ENCODE results near the gene DHH.
A peak's percentile ranks its signal among the peaks of the same experiment; 100 is the strongest.

Gene DHH

DNA sequence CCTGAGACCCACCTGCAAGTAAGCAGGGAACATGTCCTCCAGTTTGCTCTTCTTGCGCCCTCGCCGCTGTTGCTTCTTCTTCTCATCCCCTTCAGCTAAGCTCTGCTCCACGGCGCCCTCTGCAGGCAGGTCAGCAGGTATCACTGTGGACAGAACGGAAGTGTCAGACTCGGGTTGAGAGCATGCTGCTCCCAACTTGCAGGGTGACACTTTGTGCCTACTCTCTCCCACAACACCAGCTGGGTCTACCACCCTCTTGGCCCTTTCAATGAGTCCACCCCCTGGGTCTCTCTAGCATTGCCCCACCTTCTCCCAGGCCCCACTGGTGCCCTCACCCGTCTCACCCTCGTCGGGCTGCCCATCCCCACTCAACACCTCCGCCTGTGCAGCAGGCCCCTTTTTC lies 50.7 kb downstream of the DHH start:
- H3K4me3 ChIP-seq (ENCODE audit: low read depth, low read length), result no peak overlapping the region
- in situ Hi-C loops (cut with HindIII; ENCODE audit: low sequenced_read_pairs), result no loop called here
- TF ChIP-seq, protein P1, sequence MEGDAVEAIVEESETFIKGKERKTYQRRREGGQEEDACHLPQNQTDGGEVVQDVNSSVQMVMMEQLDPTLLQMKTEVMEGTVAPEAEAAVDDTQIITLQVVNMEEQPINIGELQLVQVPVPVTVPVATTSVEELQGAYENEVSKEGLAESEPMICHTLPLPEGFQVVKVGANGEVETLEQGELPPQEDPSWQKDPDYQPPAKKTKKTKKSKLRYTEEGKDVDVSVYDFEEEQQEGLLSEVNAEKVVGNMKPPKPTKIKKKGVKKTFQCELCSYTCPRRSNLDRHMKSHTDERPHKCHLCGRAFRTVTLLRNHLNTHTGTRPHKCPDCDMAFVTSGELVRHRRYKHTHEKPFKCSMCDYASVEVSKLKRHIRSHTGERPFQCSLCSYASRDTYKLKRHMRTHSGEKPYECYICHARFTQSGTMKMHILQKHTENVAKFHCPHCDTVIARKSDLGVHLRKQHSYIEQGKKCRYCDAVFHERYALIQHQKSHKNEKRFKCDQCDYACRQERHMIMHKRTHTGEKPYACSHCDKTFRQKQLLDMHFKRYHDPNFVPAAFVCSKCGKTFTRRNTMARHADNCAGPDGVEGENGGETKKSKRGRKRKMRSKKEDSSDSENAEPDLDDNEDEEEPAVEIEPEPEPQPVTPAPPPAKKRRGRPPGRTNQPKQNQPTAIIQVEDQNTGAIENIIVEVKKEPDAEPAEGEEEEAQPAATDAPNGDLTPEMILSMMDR (IDR thresholded peaks at IDR 0.05; ENCODE audit: low read depth, low read length), result peak; percentile 81
- DNase-seq (ENCODE audit: low read depth, low spot score), result peak; percentile 20

DNA sequence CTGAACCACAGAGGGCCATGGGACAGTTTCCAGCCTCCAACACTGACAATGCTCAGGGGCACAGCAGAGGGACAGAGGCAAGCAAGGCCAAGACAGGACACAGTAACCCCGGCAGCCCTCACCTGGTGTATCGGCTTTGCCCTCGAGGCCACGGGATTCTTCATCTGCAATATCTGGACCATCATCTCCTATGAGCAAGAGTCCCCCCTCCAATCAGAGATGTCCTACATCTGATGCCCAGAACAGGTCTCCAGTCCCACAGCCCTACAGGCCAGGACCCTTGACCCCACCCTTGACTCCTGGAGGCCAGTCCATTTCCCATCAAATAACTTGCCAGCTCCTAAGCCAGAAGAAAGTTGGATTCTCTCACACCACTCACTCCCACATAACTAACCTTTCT lies 51.4 kb downstream of the DHH start:
- no peak overlapping the region for H3K4me3 ChIP-seq (ENCODE audit: low read depth, low read length)
- DNase-seq (ENCODE audit: low read depth, low spot score), result no peak
- in situ Hi-C loops (cut with HindIII; ENCODE audit: low sequenced_read_pairs), result no loop called here
- TF ChIP-seq, protein P1 (IDR thresholded peaks at IDR 0.05; ENCODE audit: low read depth, low read length), result no peak

DNA sequence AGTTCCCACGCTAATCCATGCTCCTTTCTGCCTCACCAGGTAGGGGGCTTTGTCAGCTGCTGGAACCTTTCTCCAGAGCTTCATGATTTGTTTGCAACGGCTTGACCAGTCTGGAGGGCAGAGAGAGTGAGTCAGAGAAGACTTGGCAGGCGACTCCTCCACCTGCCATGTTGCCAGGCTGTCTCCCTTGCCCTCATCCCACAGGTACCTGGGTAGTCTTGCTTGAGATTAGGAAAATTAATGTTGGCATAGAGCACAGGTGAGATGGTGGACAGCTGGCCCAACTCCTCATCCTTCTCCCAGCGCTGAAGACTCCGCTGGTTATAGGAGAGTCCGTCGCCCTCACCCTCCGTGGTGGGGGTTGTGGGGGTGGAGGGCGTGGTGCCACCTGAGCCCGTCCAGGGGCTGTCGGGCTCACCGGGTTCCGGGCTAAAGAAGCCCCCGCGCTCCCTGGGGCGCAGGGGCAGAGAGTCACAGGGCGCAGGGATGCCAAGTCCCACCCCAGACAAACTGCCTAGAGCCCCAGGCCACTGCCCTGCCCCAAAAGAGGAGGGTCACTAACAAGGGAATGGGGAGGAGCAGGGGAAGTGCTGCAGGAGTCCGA lies 52.6 kb downstream of the DHH start:
- TF ChIP-seq, protein P1 (IDR thresholded peaks at IDR 0.05; ENCODE audit: low read depth, low read length), result no peak
- no peak for DNase-seq (ENCODE audit: low read depth, low spot score)
- no peak overlapping the region for H3K4me3 ChIP-seq (ENCODE audit: low read depth, low read length)
- in situ Hi-C loops (cut with HindIII; ENCODE audit: low sequenced_read_pairs), result no loop called here

DNA sequence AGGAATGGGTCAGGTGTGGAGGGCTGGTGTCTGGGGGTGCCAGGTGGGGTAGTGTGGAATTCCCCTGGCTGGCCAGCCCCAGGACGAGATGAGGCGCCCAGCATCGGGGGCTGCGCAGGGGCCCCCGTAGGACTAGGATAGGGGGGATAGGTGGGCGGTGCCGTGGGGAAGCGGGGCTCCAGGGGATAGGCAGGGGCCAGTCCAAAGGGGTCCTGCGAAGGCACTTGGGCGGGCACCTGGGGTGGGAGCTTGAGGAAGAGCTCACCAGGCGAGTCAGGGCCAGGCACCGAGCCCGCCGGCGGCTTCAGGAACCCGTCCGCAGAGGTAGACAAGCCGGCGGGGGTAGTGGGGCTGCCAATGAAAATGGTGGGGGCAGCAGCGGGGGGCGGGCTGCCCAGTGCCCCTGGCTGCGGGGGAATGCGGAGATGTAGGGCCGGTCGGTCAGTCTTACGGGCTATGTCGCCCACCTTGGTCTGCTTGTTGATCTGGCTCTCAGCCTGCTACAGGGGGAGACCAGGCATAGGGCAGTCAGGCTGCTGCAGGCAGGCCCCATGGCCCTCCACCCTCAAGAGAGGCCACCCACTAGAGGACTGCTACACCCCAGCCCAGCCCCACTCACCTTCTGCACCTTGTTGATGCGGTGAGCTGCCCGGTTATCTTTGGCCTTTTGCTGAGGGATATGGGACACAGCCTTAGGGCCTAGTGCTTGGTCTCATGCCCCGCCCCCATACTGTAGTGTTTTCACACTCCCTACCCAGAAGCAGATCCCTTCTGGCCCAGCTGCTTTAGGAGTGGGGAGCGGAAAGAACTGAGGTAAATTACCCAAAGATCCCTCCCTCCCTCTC lies 53.3 kb downstream of the DHH start:
- no peak for DNase-seq (ENCODE audit: low read depth, low spot score)
- TF ChIP-seq, protein P1 (IDR thresholded peaks at IDR 0.05; ENCODE audit: low read depth, low read length), result no peak
- no peak overlapping the region for H3K4me3 ChIP-seq (ENCODE audit: low read depth, low read length)
- in situ Hi-C loops (cut with HindIII; ENCODE audit: low sequenced_read_pairs), result no loop called here

DNA sequence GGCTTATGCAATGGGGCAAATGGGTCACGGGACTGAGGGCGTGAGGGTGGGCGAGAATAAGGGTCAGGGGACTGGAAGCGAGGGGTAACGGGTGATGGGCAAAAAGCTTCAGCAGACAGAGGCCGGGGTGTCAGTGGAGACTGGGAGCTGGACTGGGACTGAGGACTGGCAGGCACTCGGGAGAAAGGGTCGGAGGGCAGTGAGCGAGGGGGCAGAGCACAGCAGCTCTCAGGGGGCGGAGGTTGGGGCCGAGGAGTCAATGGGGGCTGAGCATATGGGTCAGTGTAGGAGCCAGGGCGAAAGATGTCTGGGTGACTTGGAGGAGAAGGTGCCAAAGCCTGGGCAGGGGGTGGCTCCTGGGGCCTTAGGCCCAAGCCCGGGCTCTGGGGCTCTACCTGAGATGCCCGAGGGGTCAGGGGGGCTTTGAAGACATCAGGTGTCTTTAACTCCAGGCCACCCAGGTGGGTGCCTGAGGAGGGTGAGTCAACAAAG lies 54.2 kb downstream of the DHH start:
- no peak for DNase-seq (ENCODE audit: low read depth, low spot score)
- in situ Hi-C loops (cut with HindIII; ENCODE audit: low sequenced_read_pairs), result no loop called here
- H3K4me3 ChIP-seq (ENCODE audit: low read depth, low read length), result no peak overlapping the region
- TF ChIP-seq, protein P1 (IDR thresholded peaks at IDR 0.05; ENCODE audit: low read depth, low read length), result no peak

DNA sequence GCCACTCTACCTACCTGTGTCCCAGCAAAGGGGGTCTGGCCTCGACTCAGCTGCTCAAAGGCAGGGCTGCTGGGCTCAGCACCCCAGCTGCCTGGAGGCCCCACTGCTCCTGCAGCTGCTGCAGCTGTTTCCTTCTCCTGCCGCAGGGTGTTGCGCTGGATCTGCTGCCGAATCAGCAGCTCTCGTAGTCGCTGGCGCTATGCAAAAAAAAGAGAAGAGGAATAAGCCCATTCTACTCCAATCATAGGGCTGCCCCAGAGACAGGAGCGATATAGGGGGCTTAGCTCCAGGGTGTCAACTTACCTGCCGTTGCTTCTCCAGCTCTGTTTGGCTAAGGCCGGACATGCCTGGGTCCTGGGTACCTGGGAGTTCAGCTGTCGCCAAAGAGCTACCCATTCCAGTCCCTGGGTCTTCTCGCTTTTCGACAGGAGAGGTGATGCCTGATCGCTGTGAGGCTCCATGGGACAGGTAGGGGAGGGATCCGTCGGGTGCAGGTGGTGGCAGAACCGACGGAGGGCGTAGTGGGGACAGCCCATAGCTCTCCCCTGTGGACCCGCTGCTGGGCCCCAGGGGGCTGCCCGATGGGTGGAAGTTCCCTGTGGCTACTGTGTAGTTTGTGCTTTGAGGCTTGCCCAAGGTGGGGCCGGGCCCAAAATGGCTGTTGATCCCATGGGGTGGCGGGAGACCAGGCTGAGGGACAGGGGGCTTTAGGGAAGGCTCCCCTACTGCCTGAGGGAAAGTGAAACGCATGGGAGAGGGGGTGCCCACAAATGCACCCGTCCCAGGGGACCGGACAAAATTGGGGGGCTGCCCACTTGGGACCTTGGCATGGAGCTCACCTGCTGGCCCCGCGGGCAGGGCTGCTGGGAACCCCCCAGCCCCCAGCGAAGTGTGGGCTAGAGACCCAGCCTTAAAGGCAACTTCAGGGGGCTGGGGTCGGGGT lies 54.9 kb downstream of the DHH start:
- in situ Hi-C loops (cut with HindIII; ENCODE audit: low sequenced_read_pairs), result no loop called here
- TF ChIP-seq, protein P1 (IDR thresholded peaks at IDR 0.05; ENCODE audit: low read depth, low read length), result no peak

More for the DNA sequence above, 54.9 kb downstream of the DHH start:
- no peak overlapping the region for H3K4me3 ChIP-seq (ENCODE audit: low read depth, low read length)
- DNase-seq (ENCODE audit: low read depth, low spot score), result no peak
